GM19240 (cell line): ENCODE measurements around the gene FZD10.

Experiments
- DNase-seq: peaks from one replicate; pipeline ENCODE4 v3.0.0; 2011; ENCODE audit warnings: low spot score; ENCODE audit not compliant: insufficient read length

The FZD10 gene

DNA sequence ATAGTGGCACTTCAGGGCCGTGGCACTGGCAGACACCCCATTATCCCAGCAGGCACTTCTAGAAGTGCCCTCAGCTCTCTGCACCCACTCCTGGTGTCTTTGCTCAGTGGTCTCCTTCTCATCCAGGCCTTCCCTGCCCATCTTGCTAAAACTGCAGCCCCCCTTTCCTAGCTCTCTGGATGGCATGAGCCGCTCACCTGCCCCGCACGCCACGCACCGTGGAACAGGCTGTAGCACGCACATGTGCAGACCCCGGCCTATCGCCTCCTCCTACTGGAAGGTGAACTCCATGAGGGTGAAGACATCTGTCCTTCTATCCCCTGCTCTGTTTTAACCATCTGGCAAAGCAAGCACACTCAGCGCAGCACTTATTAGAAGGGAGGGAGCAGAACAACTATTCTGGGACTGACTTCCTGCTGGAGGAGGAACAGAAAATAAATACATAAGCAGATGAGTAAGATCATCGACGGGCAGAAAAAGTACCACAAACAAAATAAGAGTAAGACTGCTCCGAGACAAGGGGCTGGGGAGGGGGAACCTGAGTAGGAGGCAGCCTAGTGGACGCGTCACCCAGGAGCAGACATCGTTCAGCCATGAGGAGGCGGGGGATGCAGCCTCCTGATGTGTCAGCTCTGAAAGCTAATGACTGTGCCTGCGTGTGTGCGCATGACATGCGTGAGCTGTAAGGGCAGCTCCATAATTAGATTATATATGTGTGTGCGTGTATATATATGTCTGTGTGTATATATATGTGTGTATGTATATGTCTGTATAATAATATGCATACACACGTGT lies 7.8 kb upstream of the FZD10 start:
- no peak for DNase-seq

DNA sequence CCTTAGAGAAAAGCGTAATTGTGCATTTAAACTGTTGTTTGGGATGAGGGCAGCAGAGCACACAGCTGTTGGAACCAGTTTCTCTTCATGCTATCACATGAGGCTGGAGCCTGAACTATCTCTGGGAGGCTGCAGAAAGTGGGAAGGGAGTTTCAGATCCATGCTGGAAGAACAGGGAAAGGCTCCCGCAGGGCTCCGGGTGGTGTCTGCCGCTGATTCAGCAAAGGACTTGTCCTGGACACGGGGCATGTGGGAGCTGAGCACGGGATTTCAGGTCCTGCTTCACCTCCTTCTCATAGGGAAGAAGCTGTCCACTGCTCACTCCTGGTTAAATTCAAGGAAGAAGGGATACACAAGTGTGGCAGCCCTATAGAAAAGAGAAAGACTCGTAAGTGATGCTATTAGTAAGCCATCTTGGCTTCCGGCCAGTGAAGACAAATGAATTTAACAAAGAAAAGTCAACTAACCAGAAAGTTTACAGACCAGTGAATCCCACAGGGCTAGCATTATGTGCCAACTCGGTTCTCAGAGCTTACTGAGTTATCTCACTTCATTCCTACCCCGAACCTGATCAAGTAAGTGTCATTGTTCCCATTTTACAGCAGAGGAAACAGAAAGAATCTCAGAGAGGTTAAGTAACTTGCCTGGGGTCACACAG lies 6.7 kb upstream of the FZD10 start:
- no peak for DNase-seq

DNA sequence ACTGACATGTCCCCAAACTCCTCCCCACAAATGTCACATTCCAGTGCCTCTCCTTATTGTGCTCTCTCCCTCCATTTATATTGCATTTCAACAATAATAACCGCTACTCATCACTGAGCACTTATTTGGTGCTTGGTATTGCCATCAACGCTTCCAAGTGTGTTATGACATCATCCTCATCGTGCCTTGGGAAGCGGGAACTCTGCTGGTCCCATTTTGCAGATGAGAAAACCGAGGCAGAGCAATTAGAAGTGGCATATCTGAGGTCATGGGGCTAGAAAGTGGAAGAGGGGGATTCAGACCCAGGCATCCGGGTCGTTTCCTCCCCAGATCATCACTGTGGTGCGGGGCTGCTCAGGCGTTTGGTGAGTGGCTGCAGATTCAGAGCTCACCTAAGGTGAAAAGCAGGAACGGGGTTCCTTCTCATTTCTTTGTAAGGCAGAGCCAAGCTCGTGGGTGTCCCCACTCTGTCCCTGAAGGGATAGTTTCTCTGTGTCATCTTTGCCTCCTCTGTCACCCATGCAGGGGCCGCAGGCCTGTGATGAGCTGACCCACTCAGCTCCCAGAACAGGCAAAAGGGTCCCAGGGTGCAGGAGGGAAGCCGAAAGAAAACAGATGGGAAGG lies 5.5 kb upstream of the FZD10 start:
- DNase-seq, result no peak

DNA sequence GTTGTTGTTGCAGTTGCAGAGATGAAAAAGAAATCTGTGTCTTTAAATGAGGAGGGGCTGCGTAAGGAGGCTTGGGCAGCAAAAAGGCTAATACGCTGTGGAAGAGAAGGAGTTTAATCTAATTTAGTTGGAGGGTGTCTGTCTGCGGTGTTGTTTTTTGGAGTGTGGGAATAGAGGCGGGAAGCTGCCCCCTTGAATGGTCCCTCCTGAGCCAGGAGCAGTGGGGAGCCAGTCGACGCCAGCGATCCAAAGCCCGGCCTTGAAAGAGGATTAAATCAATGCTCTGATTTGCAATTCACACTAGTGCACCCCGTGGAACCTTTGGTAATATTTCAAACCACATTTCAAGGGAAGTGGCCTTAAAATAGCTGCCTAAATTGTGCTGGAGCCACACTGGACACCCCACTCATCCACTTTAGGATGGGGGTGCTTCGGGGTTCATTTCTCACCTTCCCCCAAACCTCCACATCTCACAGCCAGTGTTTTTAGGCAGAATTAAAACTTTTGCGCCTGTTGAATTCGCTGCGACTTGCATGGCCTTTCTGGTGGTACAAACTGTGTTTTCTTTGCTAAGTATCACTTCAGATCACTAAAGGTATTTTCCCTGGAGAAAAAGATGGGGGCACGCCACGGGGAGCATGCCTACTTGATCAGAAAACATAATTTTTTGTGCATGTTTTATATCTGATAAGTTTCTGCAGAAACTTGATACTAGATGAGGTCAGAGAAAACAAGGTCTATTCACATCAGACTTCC lies 4.1 kb upstream of the FZD10 start:
- DNase-seq, result no peak

DNA sequence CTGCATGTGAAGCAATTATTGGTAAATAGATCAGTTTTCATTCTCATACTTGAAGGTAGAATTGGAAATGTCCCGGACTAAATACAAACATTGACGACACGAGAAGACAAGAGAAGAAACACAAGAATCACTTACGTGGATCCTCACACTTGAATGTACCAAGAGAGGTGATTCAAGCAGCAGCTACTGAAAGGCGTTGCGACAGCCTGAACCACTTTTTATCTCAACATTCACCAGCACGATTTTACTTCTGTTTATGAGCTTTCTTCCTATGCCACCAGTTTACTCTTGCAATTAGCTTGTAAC lies 3.6 kb upstream of the FZD10 start:
- DNase-seq, result no peak

DNA sequence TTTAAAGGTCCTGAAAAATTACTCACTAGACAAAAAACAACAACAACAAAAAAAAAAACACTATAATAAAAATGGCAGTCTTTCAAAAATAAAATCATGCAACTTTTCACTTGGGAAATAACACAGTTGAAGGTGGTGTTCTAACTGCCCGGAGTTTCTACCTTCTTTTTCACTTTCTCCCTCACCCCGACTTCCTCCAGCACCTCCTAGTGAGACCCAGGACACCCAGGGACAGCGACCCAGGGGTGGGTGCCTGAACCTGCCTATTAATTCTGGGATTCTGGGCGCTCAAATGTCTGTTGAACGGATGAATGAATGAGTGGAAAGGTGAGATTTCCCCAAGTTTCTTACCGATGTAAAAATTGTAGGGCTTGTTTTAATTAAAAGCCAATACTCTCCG lies 2.0 kb upstream of the FZD10 start:
- no peak for DNase-seq

DNA sequence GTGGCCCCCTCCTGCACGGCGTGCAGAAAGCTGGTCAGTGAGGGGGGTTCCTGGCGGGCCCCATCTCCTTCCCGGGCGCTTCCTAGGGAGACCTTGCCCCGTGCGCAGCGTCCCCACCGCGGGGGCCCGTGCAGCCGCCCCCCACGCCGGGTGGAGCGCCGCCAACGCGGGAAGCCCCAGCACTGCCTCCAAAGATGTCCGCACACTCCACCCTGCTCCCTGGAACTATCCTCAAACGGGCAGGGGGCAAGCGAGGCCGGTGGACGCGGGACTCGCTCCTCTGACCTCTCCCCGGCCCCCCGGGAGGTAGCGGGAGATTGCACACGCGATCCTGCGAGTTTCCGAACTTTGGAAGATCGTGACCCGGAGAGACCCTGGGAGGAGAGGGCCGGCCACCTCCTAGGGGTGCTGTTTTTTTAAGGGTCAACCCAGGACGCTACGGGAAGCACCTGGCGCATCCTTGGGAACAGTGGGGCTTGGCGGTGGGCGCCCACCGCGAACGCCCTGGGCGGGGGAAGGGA lies 1.5 kb upstream of the FZD10 start:
- no peak for DNase-seq

DNA sequence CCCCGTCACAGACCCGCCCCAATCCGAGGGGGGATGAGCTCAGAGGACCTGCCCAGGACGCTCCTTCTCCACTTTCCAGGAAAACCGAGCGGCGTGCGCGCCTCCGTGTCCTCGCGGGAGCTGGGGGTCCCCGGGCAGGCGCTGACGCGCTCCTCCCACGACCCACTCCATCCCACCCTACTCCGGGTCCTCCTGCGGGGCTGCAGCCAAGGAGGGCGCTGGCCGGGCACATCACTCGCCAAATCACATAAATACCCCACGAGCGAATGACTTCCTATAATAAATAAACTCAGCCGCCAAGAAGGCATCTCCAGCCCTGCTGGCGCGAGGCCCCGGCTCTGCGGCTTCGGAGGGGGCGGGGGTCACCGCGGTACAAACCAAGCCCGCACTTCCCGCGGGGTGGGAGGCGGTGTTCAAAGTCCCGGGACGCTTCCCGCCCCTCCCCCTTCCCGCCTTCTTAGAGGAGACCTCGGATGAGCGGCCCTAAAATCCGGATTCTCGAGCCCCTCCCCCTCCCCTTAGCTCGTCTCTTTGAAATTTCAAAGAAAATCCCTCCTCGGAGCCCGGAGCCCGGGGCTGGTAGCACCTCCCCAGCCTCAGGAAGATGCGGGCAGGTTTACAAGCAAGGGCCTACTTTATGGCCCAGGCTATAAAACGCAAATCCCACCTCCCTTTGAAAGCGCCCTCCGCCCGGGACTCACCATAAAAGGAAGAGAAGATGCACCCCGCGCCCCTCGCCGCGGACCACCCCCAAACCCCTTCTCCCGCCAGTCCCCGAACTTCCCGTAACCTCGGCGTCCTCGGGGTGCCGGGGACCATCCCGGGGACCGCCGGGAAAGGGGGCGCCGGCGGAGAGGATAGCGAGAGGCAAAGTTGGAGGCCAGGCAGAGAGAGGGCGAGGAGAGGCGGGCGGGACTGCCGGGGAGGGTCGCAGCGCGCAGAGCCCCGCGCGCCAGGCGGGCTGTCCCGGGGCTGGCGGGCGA lies 712 bp upstream of the FZD10 start:
- no peak for DNase-seq

DNA sequence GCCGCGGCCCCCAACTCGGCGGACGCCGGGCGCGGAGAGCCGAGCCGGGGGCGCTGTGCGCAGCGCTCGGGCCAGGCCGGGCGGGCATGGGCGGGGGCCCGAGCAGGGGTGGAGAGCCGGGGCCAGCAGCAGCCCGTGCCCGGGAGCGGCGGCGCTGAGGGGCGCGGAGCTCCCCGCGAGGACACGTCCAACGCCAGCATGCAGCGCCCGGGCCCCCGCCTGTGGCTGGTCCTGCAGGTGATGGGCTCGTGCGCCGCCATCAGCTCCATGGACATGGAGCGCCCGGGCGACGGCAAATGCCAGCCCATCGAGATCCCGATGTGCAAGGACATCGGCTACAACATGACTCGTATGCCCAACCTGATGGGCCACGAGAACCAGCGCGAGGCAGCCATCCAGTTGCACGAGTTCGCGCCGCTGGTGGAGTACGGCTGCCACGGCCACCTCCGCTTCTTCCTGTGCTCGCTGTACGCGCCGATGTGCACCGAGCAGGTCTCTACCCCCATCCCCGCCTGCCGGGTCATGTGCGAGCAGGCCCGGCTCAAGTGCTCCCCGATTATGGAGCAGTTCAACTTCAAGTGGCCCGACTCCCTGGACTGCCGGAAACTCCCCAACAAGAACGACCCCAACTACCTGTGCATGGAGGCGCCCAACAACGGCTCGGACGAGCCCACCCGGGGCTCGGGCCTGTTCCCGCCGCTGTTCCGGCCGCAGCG lies 639 bp downstream of the FZD10 start:
- DNase-seq, result no peak

DNA sequence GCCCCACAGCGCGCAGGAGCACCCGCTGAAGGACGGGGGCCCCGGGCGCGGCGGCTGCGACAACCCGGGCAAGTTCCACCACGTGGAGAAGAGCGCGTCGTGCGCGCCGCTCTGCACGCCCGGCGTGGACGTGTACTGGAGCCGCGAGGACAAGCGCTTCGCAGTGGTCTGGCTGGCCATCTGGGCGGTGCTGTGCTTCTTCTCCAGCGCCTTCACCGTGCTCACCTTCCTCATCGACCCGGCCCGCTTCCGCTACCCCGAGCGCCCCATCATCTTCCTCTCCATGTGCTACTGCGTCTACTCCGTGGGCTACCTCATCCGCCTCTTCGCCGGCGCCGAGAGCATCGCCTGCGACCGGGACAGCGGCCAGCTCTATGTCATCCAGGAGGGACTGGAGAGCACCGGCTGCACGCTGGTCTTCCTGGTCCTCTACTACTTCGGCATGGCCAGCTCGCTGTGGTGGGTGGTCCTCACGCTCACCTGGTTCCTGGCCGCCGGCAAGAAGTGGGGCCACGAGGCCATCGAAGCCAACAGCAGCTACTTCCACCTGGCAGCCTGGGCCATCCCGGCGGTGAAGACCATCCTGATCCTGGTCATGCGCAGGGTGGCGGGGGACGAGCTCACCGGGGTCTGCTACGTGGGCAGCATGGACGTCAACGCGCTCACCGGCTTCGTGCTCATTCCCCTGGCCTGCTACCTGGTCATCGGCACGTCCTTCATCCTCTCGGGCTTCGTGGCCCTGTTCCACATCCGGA lies 1.4 kb downstream of the FZD10 start:
- no peak for DNase-seq

DNA sequence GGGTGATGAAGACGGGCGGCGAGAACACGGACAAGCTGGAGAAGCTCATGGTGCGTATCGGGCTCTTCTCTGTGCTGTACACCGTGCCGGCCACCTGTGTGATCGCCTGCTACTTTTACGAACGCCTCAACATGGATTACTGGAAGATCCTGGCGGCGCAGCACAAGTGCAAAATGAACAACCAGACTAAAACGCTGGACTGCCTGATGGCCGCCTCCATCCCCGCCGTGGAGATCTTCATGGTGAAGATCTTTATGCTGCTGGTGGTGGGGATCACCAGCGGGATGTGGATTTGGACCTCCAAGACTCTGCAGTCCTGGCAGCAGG lies 1.9 kb downstream of the FZD10 start:
- DNase-seq, result no peak

DNA sequence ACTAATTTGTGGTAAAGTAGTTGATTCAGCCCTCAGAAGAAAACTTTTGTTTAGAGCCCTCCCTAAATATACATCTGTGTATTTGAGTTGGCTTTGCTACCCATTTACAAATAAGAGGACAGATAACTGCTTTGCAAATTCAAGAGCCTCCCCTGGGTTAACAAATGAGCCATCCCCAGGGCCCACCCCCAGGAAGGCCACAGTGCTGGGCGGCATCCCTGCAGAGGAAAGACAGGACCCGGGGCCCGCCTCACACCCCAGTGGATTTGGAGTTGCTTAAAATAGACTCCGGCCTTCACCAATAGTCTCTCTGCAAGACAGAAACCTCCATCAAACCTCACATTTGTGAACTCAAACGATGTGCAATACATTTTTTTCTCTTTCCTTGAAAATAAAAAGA lies 2.7 kb downstream of the FZD10 start:
- DNase-seq, result no peak

DNA sequence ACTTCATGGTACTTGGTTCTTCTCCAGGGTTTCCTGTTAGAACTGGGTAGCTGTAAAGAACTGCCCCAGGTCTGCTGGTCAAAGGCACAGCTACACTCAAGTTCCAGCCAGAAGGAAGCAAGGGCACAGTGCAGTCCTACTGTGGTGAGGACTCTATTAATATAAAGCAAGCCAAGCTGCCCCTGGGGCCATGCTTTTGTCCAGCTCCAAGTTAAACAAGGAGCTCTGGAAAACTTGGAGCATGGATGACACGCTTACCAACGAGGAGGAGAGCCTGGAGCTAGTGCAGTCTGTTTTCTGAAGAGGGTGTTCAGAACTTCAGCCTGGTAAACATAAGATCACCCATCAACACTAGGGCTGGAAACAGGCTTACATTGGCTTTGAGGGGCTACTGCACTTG lies 4.0 kb downstream of the FZD10 start:
- no peak for DNase-seq

DNA sequence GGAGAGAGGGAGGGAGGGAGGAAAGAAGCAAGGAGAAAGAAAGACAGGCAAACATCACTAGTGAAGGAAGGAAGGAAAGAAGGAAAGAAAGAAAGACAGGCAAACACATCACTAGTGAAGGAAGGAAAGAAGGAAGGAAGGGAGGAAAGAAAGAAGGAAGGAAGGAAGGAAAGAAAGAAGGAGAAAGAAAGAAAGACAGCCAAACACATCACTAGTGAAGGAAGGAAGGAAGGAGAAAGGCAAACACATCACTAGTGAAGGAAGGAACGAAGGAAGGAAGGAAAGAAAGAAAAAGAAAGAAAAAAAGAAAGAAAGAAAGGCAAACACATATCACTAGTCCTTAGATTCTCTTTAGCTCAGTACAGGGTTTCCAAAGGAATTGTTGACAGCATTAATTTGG lies 5.3 kb downstream of the FZD10 start:
- no peak for DNase-seq

DNA sequence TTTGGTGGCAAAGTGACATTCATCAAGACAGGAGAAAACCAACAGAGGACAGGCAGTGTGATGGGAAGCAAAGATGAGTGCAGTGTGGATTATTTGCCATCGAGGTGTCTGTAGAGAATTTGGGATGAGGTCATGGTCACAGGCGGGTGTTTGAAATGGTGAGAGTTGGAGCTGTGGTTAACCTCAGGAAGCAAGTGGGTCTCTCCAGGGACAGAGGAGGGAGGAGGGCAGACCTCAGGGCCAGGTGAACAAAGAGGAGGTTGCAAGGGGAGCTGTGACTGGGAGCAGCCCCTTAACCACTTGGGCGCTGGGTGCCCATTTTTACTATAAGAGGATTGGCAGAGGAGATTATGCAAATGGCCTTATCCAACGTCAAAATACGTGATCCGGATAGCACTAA lies 7.0 kb downstream of the FZD10 start:
- DNase-seq, result no peak

DNA sequence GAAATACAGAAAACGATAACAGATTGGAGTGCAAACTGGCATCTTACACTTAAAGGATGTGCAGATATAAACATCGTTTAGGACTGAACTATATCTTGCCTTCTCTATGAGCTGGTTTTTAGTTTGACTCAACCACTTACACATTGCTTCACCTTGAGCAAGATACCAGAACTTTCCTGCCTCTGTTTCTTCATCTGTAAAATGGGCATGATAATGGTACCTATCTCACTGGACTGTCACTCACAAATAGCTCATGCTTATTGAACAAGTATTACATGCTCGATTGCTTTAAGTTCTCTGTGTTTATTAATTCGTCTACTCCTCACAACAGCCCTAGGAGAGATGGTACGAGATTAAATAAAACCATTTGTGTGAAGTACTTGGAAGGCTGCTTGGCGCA lies 7.7 kb downstream of the FZD10 start:
- DNase-seq, result no peak

DNA sequence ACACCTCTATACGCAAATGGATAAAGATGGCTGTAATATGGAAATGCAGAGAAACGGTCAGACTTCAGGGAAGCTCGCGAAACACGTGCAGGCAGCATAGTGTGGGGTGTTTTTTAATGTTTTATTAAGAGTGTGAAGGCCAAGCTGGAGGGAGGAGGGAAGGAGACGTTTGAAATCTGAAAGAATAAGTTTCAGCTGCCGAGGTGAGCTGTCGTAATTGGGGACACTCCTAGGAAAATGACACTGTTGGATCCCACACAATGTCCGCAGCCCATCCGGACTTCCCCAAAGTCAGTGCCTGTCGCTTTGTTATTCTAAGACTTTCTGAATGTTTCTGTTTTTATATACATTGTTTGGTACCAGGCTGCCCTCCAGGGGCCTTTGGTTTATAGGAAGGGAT lies 8.3 kb downstream of the FZD10 start:
- no peak for DNase-seq

DNA sequence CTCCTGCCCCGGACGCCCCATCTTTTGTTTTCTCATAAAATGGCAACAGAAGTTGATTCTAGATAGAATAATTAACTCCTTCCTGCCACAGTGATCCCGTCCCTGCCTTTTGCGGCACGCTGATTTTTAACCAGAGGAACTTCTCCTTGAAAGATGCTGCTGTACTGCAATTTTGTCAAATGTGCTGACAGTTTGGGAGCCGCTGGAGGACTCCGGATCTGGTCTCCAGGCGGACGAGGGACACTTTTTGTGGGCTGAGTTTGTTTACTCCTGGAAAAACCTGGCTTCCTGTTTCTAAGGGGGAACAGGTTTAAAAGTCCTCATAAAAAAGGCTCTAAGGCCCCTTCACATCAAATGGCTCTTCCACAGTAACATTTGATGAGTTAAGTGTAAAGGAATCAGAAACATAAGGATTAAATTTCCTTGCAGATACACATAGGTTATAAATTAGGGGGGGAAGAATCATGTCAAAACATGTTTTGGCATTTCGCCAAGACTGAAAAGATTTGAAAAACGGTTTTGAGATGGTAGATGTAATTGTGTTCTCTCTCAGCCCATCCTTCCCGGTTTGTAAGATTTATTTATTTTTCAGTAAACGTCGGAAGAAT lies 15.5 kb downstream of the FZD10 start:
- DNase-seq, result no peak

DNA sequence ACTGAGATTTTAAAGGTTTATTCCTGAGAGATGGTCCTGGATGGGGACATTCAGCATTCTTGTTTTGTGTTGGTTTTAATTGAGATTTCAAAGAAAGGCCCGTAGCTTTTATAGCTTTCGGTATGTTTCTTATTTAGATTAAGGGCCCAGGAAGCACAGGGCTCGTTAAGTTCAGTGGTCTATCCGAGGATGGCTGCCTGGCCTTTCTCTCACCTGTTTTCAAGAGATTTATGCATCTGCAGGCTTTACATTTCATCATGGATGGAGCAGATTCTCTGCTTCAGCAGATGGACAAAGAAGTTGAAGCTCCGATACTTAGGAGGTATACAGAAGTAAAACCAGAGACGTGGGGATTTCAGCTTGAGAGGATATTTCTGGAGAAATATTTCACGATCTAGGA lies 16.0 kb downstream of the FZD10 start:
- no peak for DNase-seq
